Measurements from ENCODE around the gene MCC.

- no peak for TF ChIP-seq CTCF (IDR thresholded peaks at IDR 0.05)
- no peak for TF ChIP-seq POLR2AphosphoS5 (IDR thresholded peaks at IDR 0.05; ENCODE audit: low read depth, low read length)
- no peak for TF ChIP-seq SIN3A (IDR thresholded peaks at IDR 0.05; ENCODE audit: borderline replicate concordance, insufficient read depth, low read depth, low read length)
- no peak for TF ChIP-seq REST (IDR thresholded peaks at IDR 0.05; ENCODE audit: insufficient read depth in 1 of 2, low read depth in 2 of 2, low read length in 1 of 2)
- no peak for TF ChIP-seq TCF7L2 (IDR thresholded peaks at IDR 0.05; ENCODE audit: low read depth, low read length)
Measured at GRCh38 chr5:113172231-113172826, 315.9 kb downstream of the MCC start.

Measured in Panc1 (cell line).